Effector memory CD4-positive, alpha-beta T cell (primary cell): Measurements from ENCODE around the gene TMEM38B.

Source experiments
- DNase-seq, 3 donors: peaks; one replicate each; pipeline ENCODE4 v3.0.0-alpha.2; 2020
- H3K27ac ChIP-seq: 2 replicates; pipeline ENCODE4 v1.7.0; 2013; ENCODE audit warnings: mild to moderate bottlenecking, low read length, moderate library complexity; ENCODE audit not compliant: insufficient read depth, poor library complexity, severe bottlenecking
- H3K27me3 ChIP-seq: replicated peaks from 2 replicates; pipeline ENCODE4 v1.7.0; 2013; ENCODE audit warnings: mild to moderate bottlenecking, low read length; ENCODE audit not compliant: insufficient read depth, control insufficient read depth, poor library complexity, severe bottlenecking
- H3K36me3 ChIP-seq: 2 replicates; pipeline ENCODE4 v1.7.0; 2013; ENCODE audit warnings: mild to moderate bottlenecking, low read length, moderate library complexity; ENCODE audit not compliant: control insufficient read depth, insufficient read depth
- H3K4me1 ChIP-seq: 2 replicates; pipeline ENCODE4 v1.7.0; 2013; ENCODE audit warnings: low read length, mild to moderate bottlenecking; ENCODE audit not compliant: control insufficient read depth, insufficient read depth, poor library complexity, severe bottlenecking
- H3K4me3 ChIP-seq: 2 replicates; pipeline ENCODE4 v1.7.0; 2013; ENCODE audit warnings: low read length, low read depth, mild to moderate bottlenecking; ENCODE audit not compliant: insufficient read depth, poor library complexity, severe bottlenecking
- H3K9me3 ChIP-seq: 2 replicates; pipeline ENCODE4 v1.7.0; 2013; ENCODE audit warnings: mild to moderate bottlenecking, low read length, moderate library complexity; ENCODE audit not compliant: control insufficient read depth

The TMEM38B gene

GRCh38 chr9:105822814-105823213, 128.5 kb downstream of the TMEM38B start:
- Histone ChIP-seq H3K36me3 (no peaks in the 10 kb centered on the region), H3K27me3 (no peaks in the 10 kb centered on the region), H3K9me3 (no peaks in the 10 kb centered on the region), H3K4me1 (no peaks in the 10 kb centered on the region), H3K27ac (no peak overlapping the region), H3K4me3 (no peak overlapping the region)
- DNase-seq: no peak
